ENCODE measurements around the gene UTS2R.

Gene UTS2R

DNA sequence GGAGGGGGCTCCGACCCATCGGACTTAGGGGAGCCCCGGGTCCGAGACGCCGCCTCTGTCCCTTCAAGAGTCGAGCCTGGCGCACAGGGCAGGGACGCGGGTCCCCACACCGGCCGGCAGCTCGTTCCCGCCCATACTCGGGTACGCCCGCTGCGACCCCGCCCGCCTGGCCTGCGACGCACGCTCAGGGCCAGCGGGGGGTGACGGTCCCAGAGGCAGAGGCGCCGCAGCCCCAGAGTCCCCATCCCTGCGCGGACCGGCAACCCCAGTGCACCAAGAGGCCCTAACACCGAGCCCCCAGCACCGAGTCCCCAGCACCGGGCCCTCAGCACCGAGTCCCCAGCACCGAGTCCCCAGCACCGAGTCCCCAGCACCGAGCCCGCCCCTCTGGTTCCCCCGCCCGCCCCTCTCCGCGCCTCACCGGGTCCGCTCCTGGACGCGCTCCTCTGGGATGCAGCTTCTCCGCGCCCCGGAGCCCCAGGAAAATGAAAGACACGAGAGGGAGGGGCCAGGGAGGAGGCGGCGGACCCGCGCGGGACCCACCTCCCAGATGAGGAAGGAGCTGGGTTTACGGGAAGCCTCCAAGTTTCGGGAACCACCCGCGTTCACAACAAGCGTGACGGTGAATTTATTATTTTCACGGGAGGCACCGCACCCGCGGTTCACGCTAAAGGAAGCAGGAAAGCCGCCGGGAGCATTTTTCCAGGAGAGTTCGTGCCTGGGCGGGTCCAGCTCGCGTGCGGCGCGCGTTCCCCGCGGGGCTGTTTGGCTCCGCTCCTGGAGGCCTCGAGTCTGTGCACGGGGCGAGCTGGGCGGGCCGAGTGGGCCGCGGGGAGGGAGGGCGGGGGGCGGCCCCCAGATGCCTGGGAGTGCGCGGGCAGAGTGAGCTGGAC, 38.0 kb upstream of the UTS2R start, which contains the start of gene SECTM1:
SECTM1 (minus strand) TSS at position 488 of the 893 bp plus-strand sequence. CDS start 6,526 bp downstream, outside the sequence.
- peak within 1 kb of the TSS; percentile 51 to 61 for H3K4me3 ChIP-seq
- peak; percentile 53 to 80 for DNase-seq

DNA sequence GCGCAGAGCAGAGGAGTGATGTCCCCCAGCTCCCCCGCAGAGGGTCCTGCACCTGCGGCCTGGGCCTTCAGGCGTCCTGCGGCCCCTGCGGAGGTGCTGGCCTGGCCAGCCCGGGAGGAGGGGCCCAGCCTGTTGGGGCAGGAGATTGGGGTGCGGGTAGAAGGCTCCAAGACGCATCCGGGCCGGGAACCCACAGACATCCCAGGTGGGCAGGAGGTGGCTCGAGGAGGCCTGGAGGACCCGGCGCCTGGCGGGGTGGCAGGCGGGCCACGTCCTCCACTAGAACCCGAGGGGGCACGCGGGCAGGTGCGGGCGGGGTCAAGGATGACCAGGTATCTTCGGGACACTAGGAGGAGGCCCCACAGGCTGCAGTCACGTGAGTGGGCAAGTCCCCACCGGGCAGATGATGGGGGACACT, 37.4 kb upstream of the UTS2R start:
- no peak for DNase-seq
- Histone ChIP-seq H3K36me3 (no peaks in the 10 kb centered on the region), H3K4me1 (peaks cover 0 to 49% (median 41%) of the 10 kb centered on the region in 4 donors), H3K27ac (no peak overlapping the region), H3K4me3 (peak overlapping the region; percentile 51 to 61), H3K9me3 (no peaks in the 10 kb centered on the region), H3K27me3 (peaks cover 0 to 56% of the 10 kb centered on the region in 2 donors)
- TF ChIP-seq, protein P1, sequence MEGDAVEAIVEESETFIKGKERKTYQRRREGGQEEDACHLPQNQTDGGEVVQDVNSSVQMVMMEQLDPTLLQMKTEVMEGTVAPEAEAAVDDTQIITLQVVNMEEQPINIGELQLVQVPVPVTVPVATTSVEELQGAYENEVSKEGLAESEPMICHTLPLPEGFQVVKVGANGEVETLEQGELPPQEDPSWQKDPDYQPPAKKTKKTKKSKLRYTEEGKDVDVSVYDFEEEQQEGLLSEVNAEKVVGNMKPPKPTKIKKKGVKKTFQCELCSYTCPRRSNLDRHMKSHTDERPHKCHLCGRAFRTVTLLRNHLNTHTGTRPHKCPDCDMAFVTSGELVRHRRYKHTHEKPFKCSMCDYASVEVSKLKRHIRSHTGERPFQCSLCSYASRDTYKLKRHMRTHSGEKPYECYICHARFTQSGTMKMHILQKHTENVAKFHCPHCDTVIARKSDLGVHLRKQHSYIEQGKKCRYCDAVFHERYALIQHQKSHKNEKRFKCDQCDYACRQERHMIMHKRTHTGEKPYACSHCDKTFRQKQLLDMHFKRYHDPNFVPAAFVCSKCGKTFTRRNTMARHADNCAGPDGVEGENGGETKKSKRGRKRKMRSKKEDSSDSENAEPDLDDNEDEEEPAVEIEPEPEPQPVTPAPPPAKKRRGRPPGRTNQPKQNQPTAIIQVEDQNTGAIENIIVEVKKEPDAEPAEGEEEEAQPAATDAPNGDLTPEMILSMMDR (IDR thresholded peaks at IDR 0.05) = no peak
- intact Hi-C loops (cut with DNase I; ENCODE audit: low total_unique reads) = no loop called here

More for the DNA sequence above, 38.0 kb upstream of the UTS2R start, which contains the start of gene SECTM1:
- H3K9me3 ChIP-seq = no peaks in the 10 kb centered on the region
- TF ChIP-seq, protein P1 (IDR thresholded peaks at IDR 0.05) = no peak
- peaks cover 0 to 44% (median 37%) of the 10 kb centered on the region in 4 donors for H3K4me1 ChIP-seq
- no peaks in the 10 kb centered on the region for H3K36me3 ChIP-seq
- intact Hi-C loops (cut with DNase I; ENCODE audit: low total_unique reads) = no loop called here
- H3K27me3 ChIP-seq = peaks cover 0 to 63% of the 10 kb centered on the region in 2 donors
- H3K27ac ChIP-seq = peak within 1 kb of the TSS; percentile 29 to 50

DNA sequence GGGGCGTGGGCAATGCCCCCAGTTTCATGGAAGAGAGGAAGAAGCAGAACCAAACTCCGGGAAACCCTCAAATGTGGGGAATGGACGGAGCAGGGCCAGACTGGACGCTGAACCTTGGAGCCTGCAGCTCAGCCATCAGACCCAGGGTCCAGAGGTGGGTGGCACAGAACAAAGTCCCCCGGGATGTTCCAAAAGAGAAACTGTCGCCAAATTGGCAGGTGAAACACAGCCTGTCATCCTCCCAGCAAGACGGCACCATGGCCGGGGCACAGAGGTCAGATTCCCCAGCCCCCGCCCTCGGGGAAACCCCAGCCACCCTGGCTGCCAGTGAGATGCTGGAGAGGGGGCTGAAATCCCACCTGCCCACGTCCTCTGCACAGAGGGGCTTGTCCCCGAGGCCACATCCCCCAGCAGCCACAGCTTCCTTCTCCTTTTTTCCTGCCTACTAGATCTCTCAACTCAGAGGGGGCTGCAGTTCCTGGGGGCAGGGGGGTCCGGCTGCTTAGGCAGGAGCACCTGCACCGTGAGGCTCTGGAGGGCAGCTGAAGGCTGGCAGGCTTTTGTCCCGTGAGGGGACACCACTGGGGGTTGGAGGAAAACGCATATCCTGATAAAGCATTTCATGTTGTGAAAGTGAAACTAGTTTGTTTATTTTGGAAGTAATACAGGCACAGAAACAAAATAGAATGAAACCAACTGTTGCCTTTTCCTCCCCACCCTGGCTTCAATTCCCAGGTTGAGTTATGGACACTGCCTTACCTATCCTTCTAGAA, 36.8 kb upstream of the UTS2R start:
- Histone ChIP-seq H3K4me1 (peaks cover 0 to 54% (median 46%) of the 10 kb centered on the region in 4 donors), H3K4me3 (peak overlapping the region; percentile 51 to 61), H3K27ac (peak overlapping the region in 1 of 2 donors; percentile 29), H3K9me3 (no peaks in the 10 kb centered on the region), H3K27me3 (peaks cover 0 to 50% of the 10 kb centered on the region in 2 donors), H3K36me3 (no peaks in the 10 kb centered on the region)
- intact Hi-C loops (cut with DNase I; ENCODE audit: low total_unique reads) = no loop called here
- DNase-seq = no peak
- TF ChIP-seq, protein P1 (IDR thresholded peaks at IDR 0.05) = no peak

DNA sequence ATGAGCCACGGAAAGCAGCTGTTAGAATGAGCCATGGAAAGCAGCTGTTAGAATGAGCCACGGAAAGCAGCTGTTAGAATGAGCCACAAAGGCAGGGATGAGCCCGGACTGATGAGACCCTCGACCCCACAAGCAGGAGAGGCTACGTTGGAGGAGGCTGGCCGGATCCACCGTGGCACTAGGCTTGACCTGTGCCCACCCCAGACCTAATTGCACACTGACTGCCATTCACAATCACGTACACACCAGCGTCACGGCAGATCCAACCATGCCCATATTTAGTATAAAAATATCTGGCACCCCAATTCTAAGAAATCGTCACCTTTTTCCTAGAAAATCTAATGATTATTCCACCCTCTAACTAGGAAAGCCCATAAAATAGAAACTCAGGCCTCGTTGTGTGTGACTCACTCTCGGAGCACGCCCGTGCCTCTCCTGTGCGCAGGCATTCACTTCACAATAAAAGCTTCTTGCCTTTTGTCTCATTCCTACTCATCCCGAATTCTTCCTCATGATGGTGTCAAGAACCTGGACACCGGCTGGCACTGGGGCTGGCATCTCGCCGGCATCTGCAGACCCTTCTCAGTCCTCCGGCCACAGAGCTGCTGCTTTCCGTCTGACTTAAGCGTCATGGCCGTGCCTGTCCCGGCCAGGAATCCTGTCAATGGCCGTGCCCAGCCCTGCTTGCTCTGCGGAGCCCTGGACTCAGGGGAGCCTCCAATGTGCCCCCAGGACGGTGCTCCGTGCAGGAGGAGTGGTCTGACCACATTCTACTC, 32.5 kb upstream of the UTS2R start:
- no peaks in the 10 kb centered on the region for H3K36me3 ChIP-seq
- intact Hi-C loops (cut with DNase I; ENCODE audit: low total_unique reads) = no loop called here
- no peak for DNase-seq
- H3K27me3 ChIP-seq = peaks cover 0 to 9% of the 10 kb centered on the region in 2 donors
- peak overlapping the region; percentile 36 to 49 for H3K4me3 ChIP-seq
- no peaks in the 10 kb centered on the region for H3K9me3 ChIP-seq
- peaks cover 0 to 29% (median 23%) of the 10 kb centered on the region in 4 donors for H3K4me1 ChIP-seq
- TF ChIP-seq, protein P1 (IDR thresholded peaks at IDR 0.05) = no peak
- peak overlapping the region in 1 of 2 donors; percentile 33 for H3K27ac ChIP-seq
